Measurements from ENCODE around the gene DLGAP1. TPM values are rescaled to one million over a fixed set of nuclear protein-coding genes. Genes with fewer than 3 reads are reported as not detected.

Gene DLGAP1
- polyA plus RNA-seq, 1 of the 3 experiments (the other 2 are of a cell fraction): not detected

DNA sequence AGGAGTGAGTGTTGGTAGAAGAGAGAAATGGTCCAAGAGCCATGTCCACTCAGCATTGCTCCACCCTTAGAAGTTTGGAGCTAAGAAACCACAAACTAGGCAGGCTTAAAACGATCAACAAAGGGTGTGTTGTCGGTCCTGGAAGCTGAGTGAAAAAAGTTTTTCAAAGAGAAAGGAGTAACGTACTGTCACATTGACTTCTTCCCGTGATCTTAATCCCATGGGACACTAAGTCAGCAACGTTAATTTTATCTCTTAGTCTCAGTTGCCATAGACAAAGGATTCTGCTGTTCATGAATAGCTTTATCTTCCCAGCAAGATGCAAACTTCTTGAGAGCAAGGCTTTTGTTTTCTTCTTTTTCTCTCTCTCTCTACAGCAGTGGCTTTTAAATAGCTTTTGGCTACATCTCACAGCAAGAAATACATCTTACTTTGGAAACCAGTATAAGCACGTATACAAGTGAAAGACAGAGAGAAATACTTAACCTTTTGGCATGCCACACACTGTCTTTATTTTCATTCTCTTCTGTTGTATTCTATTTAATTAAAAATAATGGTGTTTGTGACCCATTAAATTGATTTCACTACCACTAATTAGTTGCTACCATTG, 627.8 kb downstream of the DLGAP1 start:
- 0 out of 2 replicates have a peak, but pooled peaks cover 3% of the 10 kb centered on the region for H3K27me3 ChIP-seq (ENCODE audit: insufficient read depth)
- peaks cover 0 to 7% of the 10 kb centered on the region in 2 experiments; a peak in 1 of 4 replicates for H3K4me1 ChIP-seq (ENCODE audit: control insufficient read depth in 1 of 2, insufficient read depth in 2 of 2, low read depth in 1 of 2, low read length in 1 of 2)
- POLR2A ChIA-PET: no interaction called here
- no peaks in the 10 kb centered on the region for H3K9me2 ChIP-seq
- no peaks in the 10 kb centered on the region for H3K9me3 ChIP-seq
- no peaks in the 10 kb centered on the region for H3K79me2 ChIP-seq (ENCODE audit: insufficient read depth)
- WGBS (ENCODE audit: low lambda C conversion rate): 13% methylated on average over 6 of the region's 6 CpGs
- no peak overlapping the region for H2AFZ ChIP-seq (ENCODE audit: low read depth)
- no peak overlapping the region for H3K27ac ChIP-seq (ENCODE audit: low read depth in 2 of 2, low read length in 1 of 2)
- no peaks in the 10 kb centered on the region for H4K20me1 ChIP-seq (ENCODE audit: insufficient read depth)
- H3F3A ChIP-seq (replicated peaks; ENCODE audit: insufficient read depth): no peaks in the 10 kb centered on the region
- H3K4me2 ChIP-seq: no peak overlapping the region
- H3K36me3 ChIP-seq (replicated peaks in 1 of 2; ENCODE audit: control insufficient read depth in 1 of 2, insufficient read depth in 2 of 2, low read length in 1 of 2): no peaks in the 10 kb centered on the region
- CTCF ChIA-PET: interaction anchor here (0.8 kb wide), 1 partner anchor 124 kb away, joined by 3 read pairs; no protein-coding TSS in a partner anchor
- DNase-seq: no peak
- H3K4me3 ChIP-seq (ENCODE audit: low read depth in 2 of 2, low read length in 1 of 2): no peak overlapping the region
- TF ChIP-seq RFX5 (IDR thresholded peaks at IDR 0.05; ENCODE audit: low read length) (no peak), MEF2A (IDR thresholded peaks at IDR 0.05; ENCODE audit: borderline replicate concordance, low read depth) (no peak), TEAD4 (IDR thresholded peaks at IDR 0.05; ENCODE audit: borderline replicate concordance, insufficient read depth) (no peak), RCOR1 (IDR thresholded peaks at IDR 0.05; ENCODE audit: low read length) (no peak), EZH2phosphoT487 (IDR thresholded peaks at IDR 0.05; ENCODE audit: borderline replicate concordance, low read depth) (no peak), NFIC (IDR thresholded peaks at IDR 0.05; ENCODE audit: borderline replicate concordance) (no peak), YY1 (IDR thresholded peaks at IDR 0.05; ENCODE audit: low read depth) (no peak), CHD2 (IDR thresholded peaks at IDR 0.05; ENCODE audit: low read length, partially characterized antibody) (no peak), FOXJ3 (CRISPR knock-in tag; IDR thresholded peaks at IDR 0.05) (no peak), RAD21 (IDR thresholded peaks at IDR 0.05; ENCODE audit: low read length) (no peak)
- TF ChIP-seq, protein P1, sequence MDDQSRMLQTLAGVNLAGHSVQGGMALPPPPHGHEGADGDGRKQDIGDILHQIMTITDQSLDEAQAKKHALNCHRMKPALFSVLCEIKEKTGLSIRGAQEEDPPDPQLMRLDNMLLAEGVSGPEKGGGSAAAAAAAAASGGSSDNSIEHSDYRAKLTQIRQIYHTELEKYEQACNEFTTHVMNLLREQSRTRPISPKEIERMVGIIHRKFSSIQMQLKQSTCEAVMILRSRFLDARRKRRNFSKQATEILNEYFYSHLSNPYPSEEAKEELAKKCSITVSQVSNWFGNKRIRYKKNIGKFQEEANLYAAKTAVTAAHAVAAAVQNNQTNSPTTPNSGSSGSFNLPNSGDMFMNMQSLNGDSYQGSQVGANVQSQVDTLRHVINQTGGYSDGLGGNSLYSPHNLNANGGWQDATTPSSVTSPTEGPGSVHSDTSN (IDR thresholded peaks at IDR 0.05): no peak
- H3K9ac ChIP-seq: no peak overlapping the region

DNA sequence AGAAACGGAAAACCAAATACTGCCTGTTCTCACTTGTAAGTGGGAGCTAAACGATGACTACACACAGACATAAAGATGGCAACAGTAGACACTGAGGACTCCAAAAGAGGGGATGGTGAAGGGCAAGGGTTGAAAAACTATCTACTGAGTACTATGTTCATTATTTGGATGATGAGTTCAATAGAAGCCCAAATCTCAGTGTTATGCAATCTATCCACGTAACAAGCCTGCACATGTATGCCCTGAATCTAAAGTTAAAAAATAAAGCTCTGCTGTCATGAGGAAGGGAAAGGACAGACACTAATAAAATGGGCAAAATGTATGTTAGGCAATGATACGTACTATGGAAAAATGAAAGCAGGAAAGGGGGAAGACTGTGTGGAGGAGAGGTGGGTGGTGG, 629.1 kb downstream of the DLGAP1 start:
- no peaks in the 10 kb centered on the region for H4K20me1 ChIP-seq (ENCODE audit: insufficient read depth)
- H3K36me3 ChIP-seq (replicated peaks in 1 of 2; ENCODE audit: control insufficient read depth in 1 of 2, insufficient read depth in 2 of 2, low read length in 1 of 2): no peaks in the 10 kb centered on the region
- H3K27me3 ChIP-seq (ENCODE audit: insufficient read depth): peaks cover 13% of the 10 kb centered on the region; the same call in 1 of the 2 replicates
- no peaks in the 10 kb centered on the region for H3K9me3 ChIP-seq
- no peak overlapping the region for H3K27ac ChIP-seq (ENCODE audit: low read depth in 2 of 2, low read length in 1 of 2)
- WGBS (ENCODE audit: low lambda C conversion rate): 13% methylated on average over 4 of the region's 4 CpGs
- no peaks in the 10 kb centered on the region for H3F3A ChIP-seq (replicated peaks; ENCODE audit: insufficient read depth)
- POLR2A ChIA-PET: no interaction called here
- H3K4me3 ChIP-seq (ENCODE audit: low read depth in 2 of 2, low read length in 1 of 2): no peak overlapping the region
- H3K4me1 ChIP-seq (ENCODE audit: control insufficient read depth in 1 of 2, insufficient read depth in 2 of 2, low read depth in 1 of 2, low read length in 1 of 2): peaks cover 0 to 11% of the 10 kb centered on the region in 2 experiments; a peak in 1 of 4 replicates
- H3K79me2 ChIP-seq (ENCODE audit: insufficient read depth): no peaks in the 10 kb centered on the region
- H3K9ac ChIP-seq: no peak overlapping the region
- no peak overlapping the region for H2AFZ ChIP-seq (ENCODE audit: low read depth)
- H3K9me2 ChIP-seq: no peaks in the 10 kb centered on the region
- CTCF ChIA-PET: interaction anchor here (0.6 kb wide), 1 partner anchor 55 kb away, joined by 3 read pairs; no protein-coding TSS in a partner anchor
- no peak overlapping the region for H3K4me2 ChIP-seq
- DNase-seq: no peak
- TF ChIP-seq, protein P1 (IDR thresholded peaks at IDR 0.05): no peak
- TF ChIP-seq MEF2A (IDR thresholded peaks at IDR 0.05; ENCODE audit: borderline replicate concordance, low read depth) (no peak), NFIC (IDR thresholded peaks at IDR 0.05; ENCODE audit: borderline replicate concordance) (no peak), POLR2AphosphoS5 (IDR thresholded peaks at IDR 0.05; ENCODE audit: low read depth, low read length) (no peak), SMC3 (IDR thresholded peaks at IDR 0.05; ENCODE audit: low read depth, low read length) (no peak), EP300 (IDR thresholded peaks at IDR 0.05; ENCODE audit: borderline replicate concordance in 1 of 2, low read depth in 1 of 2, low read length in 1 of 2) (no peak), YY1 (IDR thresholded peaks at IDR 0.05; ENCODE audit: low read depth) (no peak), JUND (IDR thresholded peaks at IDR 0.05) (no peak), RFX5 (IDR thresholded peaks at IDR 0.05; ENCODE audit: low read length) (no peak), ELF1 (IDR thresholded peaks at IDR 0.05) (no peak)
- TF ChIP-seq, protein P2, sequence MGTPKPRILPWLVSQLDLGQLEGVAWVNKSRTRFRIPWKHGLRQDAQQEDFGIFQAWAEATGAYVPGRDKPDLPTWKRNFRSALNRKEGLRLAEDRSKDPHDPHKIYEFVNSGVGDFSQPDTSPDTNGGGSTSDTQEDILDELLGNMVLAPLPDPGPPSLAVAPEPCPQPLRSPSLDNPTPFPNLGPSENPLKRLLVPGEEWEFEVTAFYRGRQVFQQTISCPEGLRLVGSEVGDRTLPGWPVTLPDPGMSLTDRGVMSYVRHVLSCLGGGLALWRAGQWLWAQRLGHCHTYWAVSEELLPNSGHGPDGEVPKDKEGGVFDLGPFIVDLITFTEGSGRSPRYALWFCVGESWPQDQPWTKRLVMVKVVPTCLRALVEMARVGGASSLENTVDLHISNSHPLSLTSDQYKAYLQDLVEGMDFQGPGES (IDR thresholded peaks at IDR 0.05; ENCODE audit: low read depth, low read length): no peak
- TF ChIP-seq, protein P3, sequence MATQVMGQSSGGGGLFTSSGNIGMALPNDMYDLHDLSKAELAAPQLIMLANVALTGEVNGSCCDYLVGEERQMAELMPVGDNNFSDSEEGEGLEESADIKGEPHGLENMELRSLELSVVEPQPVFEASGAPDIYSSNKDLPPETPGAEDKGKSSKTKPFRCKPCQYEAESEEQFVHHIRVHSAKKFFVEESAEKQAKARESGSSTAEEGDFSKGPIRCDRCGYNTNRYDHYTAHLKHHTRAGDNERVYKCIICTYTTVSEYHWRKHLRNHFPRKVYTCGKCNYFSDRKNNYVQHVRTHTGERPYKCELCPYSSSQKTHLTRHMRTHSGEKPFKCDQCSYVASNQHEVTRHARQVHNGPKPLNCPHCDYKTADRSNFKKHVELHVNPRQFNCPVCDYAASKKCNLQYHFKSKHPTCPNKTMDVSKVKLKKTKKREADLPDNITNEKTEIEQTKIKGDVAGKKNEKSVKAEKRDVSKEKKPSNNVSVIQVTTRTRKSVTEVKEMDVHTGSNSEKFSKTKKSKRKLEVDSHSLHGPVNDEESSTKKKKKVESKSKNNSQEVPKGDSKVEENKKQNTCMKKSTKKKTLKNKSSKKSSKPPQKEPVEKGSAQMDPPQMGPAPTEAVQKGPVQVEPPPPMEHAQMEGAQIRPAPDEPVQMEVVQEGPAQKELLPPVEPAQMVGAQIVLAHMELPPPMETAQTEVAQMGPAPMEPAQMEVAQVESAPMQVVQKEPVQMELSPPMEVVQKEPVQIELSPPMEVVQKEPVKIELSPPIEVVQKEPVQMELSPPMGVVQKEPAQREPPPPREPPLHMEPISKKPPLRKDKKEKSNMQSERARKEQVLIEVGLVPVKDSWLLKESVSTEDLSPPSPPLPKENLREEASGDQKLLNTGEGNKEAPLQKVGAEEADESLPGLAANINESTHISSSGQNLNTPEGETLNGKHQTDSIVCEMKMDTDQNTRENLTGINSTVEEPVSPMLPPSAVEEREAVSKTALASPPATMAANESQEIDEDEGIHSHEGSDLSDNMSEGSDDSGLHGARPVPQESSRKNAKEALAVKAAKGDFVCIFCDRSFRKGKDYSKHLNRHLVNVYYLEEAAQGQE (IDR thresholded peaks at IDR 0.05; ENCODE audit: low read depth, low read length): no peak
- TF ChIP-seq, protein P4, sequence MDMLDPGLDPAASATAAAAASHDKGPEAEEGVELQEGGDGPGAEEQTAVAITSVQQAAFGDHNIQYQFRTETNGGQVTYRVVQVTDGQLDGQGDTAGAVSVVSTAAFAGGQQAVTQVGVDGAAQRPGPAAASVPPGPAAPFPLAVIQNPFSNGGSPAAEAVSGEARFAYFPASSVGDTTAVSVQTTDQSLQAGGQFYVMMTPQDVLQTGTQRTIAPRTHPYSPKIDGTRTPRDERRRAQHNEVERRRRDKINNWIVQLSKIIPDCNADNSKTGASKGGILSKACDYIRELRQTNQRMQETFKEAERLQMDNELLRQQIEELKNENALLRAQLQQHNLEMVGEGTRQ (IDR thresholded peaks at IDR 0.05; ENCODE audit: borderline replicate concordance, low read depth, low read length): no peak
